ENCODE data around the gene PSMB3.

Gene PSMB3

DNA sequence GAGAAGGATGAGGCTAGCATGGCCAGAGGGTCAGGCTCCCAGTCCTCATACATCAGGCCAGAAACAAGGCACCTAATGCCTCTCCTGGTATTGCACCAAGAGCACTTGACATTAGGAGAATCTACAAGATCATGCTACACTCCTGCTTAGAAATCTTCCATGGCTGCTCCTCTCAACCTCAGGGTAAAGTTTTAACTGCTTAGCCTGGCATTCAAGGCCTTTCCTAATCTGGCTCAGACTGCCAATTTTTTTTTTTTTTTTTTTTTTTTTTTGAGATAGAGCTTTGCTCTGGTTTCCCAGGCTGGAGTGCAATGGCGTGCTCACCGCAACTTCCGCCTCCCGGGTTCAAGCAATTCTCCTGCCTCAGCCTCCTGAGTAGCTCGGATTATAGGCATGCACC lies 38.6 kb downstream of the PSMB3 start:
- TF ChIP-seq POLR2AphosphoS5 (IDR thresholded peaks at IDR 0.05; ENCODE audit: low read depth, low read length) (no peak; the same call in 1 of the 2 replicates), REST (IDR thresholded peaks at IDR 0.05; ENCODE audit: insufficient read depth in 1 of 2, low read depth in 2 of 2, low read length in 2 of 2) (no peak), SIN3A (IDR thresholded peaks at IDR 0.05; ENCODE audit: borderline replicate concordance, insufficient read depth, low read length) (no peak), TAF1 (IDR thresholded peaks at IDR 0.05; ENCODE audit: borderline replicate concordance, insufficient read depth, low read length) (no peak), FOXP2 (optimal IDR thresholded peaks at IDR 0.05; ENCODE audit: borderline replicate concordance, extremely low read depth, extremely low read length, insufficient read depth) (no peak)

GRCh38 chr17:38794221-38794620 lies 41.7 kb downstream of the PSMB3 start:
- TF ChIP-seq REST (IDR thresholded peaks at IDR 0.05; ENCODE audit: insufficient read depth in 1 of 2, low read depth in 2 of 2, low read length in 2 of 2), result no peak
- TF ChIP-seq POLR2AphosphoS5 (IDR thresholded peaks at IDR 0.05; ENCODE audit: low read depth, low read length), result no peak
- TF ChIP-seq SIN3A (IDR thresholded peaks at IDR 0.05; ENCODE audit: borderline replicate concordance, insufficient read depth, low read length), result no peak

DNA sequence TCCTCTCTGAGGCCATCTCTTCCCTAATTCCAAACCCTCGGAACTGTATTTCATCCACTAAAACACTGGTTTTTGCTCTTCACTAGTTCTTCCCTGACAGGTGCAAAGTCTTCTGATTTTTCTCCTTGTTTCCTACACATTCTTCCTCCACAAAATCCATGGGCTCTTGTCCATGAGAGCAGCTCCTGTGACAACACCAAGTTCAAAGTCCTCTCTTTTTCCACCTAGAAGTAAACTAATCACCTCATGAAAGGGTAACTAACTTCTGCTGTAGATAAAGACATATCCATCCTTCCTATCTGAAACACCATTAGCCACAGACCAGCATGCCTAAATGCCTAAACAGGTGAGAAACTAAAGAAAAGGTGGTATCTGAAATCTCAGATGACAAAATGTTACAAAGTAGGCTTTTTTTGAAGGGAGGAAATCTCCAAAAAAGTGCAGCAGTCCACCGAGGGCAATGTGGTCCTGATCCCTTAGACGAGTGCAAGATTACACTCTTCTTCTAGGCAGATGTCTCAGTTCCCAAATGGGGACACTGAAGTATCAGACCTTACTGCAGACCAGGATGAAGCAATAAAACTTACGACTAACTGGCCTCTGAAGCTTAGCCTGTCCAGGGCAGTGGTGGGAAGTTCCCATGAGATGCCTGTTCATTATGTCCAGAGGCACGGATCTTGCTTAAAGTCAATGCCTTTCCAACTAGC lies 44.1 kb downstream of the PSMB3 start:
- TF ChIP-seq TAF1 (IDR thresholded peaks at IDR 0.05; ENCODE audit: borderline replicate concordance, insufficient read depth, low read length) (no peak), FOXP2 (optimal IDR thresholded peaks at IDR 0.05; ENCODE audit: borderline replicate concordance, extremely low read depth, extremely low read length, insufficient read depth) (no peak), POLR2AphosphoS5 (IDR thresholded peaks at IDR 0.05; ENCODE audit: low read depth, low read length) (no peak), SIN3A (IDR thresholded peaks at IDR 0.05; ENCODE audit: borderline replicate concordance, insufficient read depth, low read length) (no peak), REST (IDR thresholded peaks at IDR 0.05; ENCODE audit: insufficient read depth in 1 of 2, low read depth in 2 of 2, low read length in 2 of 2) (no peak)

GRCh38 chr17:38797158-38797490 lies 44.6 kb downstream of the PSMB3 start:
- TF ChIP-seq REST (IDR thresholded peaks at IDR 0.05; ENCODE audit: insufficient read depth in 1 of 2, low read depth in 2 of 2, low read length in 2 of 2), result no peak
- TF ChIP-seq POLR2AphosphoS5 (IDR thresholded peaks at IDR 0.05; ENCODE audit: low read depth, low read length), result no peak
- TF ChIP-seq SIN3A (IDR thresholded peaks at IDR 0.05; ENCODE audit: borderline replicate concordance, insufficient read depth, low read length), result no peak
- TF ChIP-seq TAF1 (IDR thresholded peaks at IDR 0.05; ENCODE audit: borderline replicate concordance, insufficient read depth, low read length), result no peak
- no peak for TF ChIP-seq FOXP2 (optimal IDR thresholded peaks at IDR 0.05; ENCODE audit: borderline replicate concordance, extremely low read depth, extremely low read length, insufficient read depth)

GRCh38 chr17:38797828-38798227 lies 45.3 kb downstream of the PSMB3 start:
- no peak for TF ChIP-seq FOXP2 (optimal IDR thresholded peaks at IDR 0.05; ENCODE audit: borderline replicate concordance, extremely low read depth, extremely low read length, insufficient read depth)
- no peak for TF ChIP-seq REST (IDR thresholded peaks at IDR 0.05; ENCODE audit: insufficient read depth in 1 of 2, low read depth in 2 of 2, low read length in 2 of 2)
- TF ChIP-seq SIN3A (IDR thresholded peaks at IDR 0.05; ENCODE audit: borderline replicate concordance, insufficient read depth, low read length), result no peak
- TF ChIP-seq TAF1 (IDR thresholded peaks at IDR 0.05; ENCODE audit: borderline replicate concordance, insufficient read depth, low read length), result no peak
- TF ChIP-seq POLR2AphosphoS5 (IDR thresholded peaks at IDR 0.05; ENCODE audit: low read depth, low read length), result no peak

All from PFSK-1 (cell line).